Fibroblast of lung (primary cell): ENCODE data around the gene CD244. TPM values are rescaled to one million over a fixed set of nuclear protein-coding genes. Genes with fewer than 3 reads are reported as not detected.
"Not testable (repeated sequence)": the region's sequence is repeated elsewhere in the genome, so short reads cannot be mapped to it uniquely, and the experiment has no call there.

ENCODE experiments used
- DNase-seq, 2 donors: peaks; one replicate each; pipeline versions ENCODE4 v3.0.0 to v3.0.0-alpha.2; 2010; ENCODE audit warnings: low read depth in 2 of 2
- H2AFZ ChIP-seq: 2 replicates; pipeline ENCODE4 v1.5.1; 2012; ENCODE audit warnings: low read length, control low read depth, inconsistent platforms
- H3K27ac ChIP-seq: 2 replicates; pipeline ENCODE4 v1.5.1; 2011; ENCODE audit warnings: low read length, control low read depth; ENCODE audit not compliant: insufficient read depth
- H3K27me3 ChIP-seq: 2 replicates; pipeline ENCODE4 v1.5.1; 2011; ENCODE audit warnings: mild to moderate bottlenecking, low read length; ENCODE audit not compliant: control insufficient read depth, insufficient read depth
- H3K36me3 ChIP-seq: 2 replicates; pipeline ENCODE4 v1.5.1; 2011; ENCODE audit warnings: low read length; ENCODE audit not compliant: control insufficient read depth, insufficient read depth
- H3K4me1 ChIP-seq: 2 replicates; pipeline ENCODE4 v1.5.1; 2011; ENCODE audit warnings: low read length; ENCODE audit not compliant: control insufficient read depth, insufficient read depth; ENCODE audit errors: extremely low read depth
- H3K4me2 ChIP-seq: 2 replicates; pipeline ENCODE4 v1.5.1; 2011; ENCODE audit warnings: low read length, control low read depth; ENCODE audit not compliant: insufficient read depth; ENCODE audit errors: extremely low read depth
- H3K4me3 ChIP-seq, 4 experiments: fragments of 200-600 bp in 1 of 4; sonication (generic) in 1 of 4; replicated peaks in 1 of 4; 2 replicates each; pipeline ENCODE4 v1.5.1; 2011 to 2016; ENCODE audit warnings: low read length in 4 of 4, low read depth in 3 of 4, mild to moderate bottlenecking in 3 of 4, control low read depth in 2 of 4, inconsistent platforms in 1 of 4, mixed read lengths in 1 of 4; ENCODE audit not compliant: insufficient read depth in 1 of 4; ENCODE audit errors: control extremely low read depth in 1 of 4
- H3K79me2 ChIP-seq: 2 replicates; pipeline ENCODE4 v1.5.1; 2012; ENCODE audit warnings: mild to moderate bottlenecking, low read length, inconsistent platforms; ENCODE audit not compliant: control insufficient read depth, insufficient read depth
- H3K9ac ChIP-seq: 2 replicates; pipeline ENCODE4 v1.5.1; 2011; ENCODE audit warnings: mild to moderate bottlenecking, low read length, control low read depth; ENCODE audit not compliant: insufficient read depth
- H3K9me3 ChIP-seq: 2 replicates; pipeline ENCODE4 v1.5.1; 2012; ENCODE audit warnings: low read depth, low read length; ENCODE audit not compliant: control insufficient read depth, insufficient read depth
- H4K20me1 ChIP-seq: 2 replicates; pipeline ENCODE4 v1.5.1; 2011; ENCODE audit warnings: low read length; ENCODE audit not compliant: control insufficient read depth, insufficient read depth; ENCODE audit errors: extremely low read depth
- CTCF ChIP-seq, 2 donors: IDR thresholded peaks in 1 of 2; conservative IDR thresholded peaks in 1 of 2; 1 replicate in 1 of 2; 2 replicates in 1 of 2; pipeline ENCODE4 v1.5.1; 2011 to 2012; ENCODE audit warnings: low read length in 2 of 2, control low read depth in 1 of 2, inconsistent platforms in 1 of 2, low read depth in 1 of 2, mild to moderate bottlenecking in 1 of 2
- EZH2 ChIP-seq: IDR thresholded peaks from 2 replicates; pipeline ENCODE4 v1.5.1; 2012; ENCODE audit warnings: low read length, control low read depth, mild to moderate bottlenecking; ENCODE audit errors: missing control alignments
- polyA plus RNA-seq, 2 donors: library from polyadenylated mRNA; depleted of rRNA in 1 of 2; stranded (reverse) in 1 of 2; unstranded in 1 of 2; fragments of >200 nt; gene quantifications; 2 replicates each; pipeline ENCODE4 v1.2.1, GENCODE V29; 2011 to 2012; ENCODE audit warnings: missing spikeins in 1 of 2
- total RNA-seq: library from RNA; depleted of rRNA; stranded (reverse); fragments of >200 nt; gene quantifications from 2 replicates; pipeline ENCODE4 v1.2.1, GENCODE V29; 2014

Gene CD244
- total and polyA plus RNA-seq, 2 donors (not counting 1 experiment from before 2014, with no cell fraction given), result not detected

GRCh38 chr1:160874935-160875334 is 12.2 kb upstream of the CD244 start:
- H3K27me3 ChIP-seq, result no peaks in the 10 kb centered on the region
- H4K20me1 ChIP-seq, result no peaks in the 10 kb centered on the region
- H3K4me2 ChIP-seq, result no peak overlapping the region
- no peak overlapping the region for H3K27ac ChIP-seq
- no peaks in the 10 kb centered on the region for H3K36me3 ChIP-seq
- no peaks in the 10 kb centered on the region for H3K79me2 ChIP-seq
- H2AFZ ChIP-seq, result no peak overlapping the region
- no peak overlapping the region for H3K9ac ChIP-seq
- no peaks in the 10 kb centered on the region for H3K9me3 ChIP-seq
- TF ChIP-seq CTCF (conservative IDR thresholded peaks at IDR 0.05 in 1 of 2, IDR thresholded peaks at IDR 0.05 in 1 of 2; ENCODE audit: low read depth in 1 of 2, low read length in 2 of 2) (no peak), EZH2 (no peak)
- no peak for DNase-seq
- H3K4me3 ChIP-seq, result no peak overlapping the region
- no peaks in the 10 kb centered on the region for H3K4me1 ChIP-seq

- Histone ChIP-seq H3K27me3 (no peaks in the 10 kb centered on the region), H2AFZ (no peak overlapping the region), H3K4me3 (no peak overlapping the region), H3K4me1 (no peaks in the 10 kb centered on the region), H3K4me2 (no peak overlapping the region), H3K9me3 (no peaks in the 10 kb centered on the region), H3K9ac (no peak overlapping the region), H3K79me2 (no peaks in the 10 kb centered on the region), H4K20me1 (no peaks in the 10 kb centered on the region), H3K36me3 (no peaks in the 10 kb centered on the region), H3K27ac (no peak overlapping the region)
- TF ChIP-seq EZH2 (no peak), CTCF (conservative IDR thresholded peaks at IDR 0.05 in 1 of 2, IDR thresholded peaks at IDR 0.05 in 1 of 2; ENCODE audit: low read depth in 1 of 2, low read length in 2 of 2) (no peak)
- no peak for DNase-seq
Observed at GRCh38 chr1:160868141-160868540, 5.5 kb upstream of the CD244 start.

GRCh38 chr1:160867651-160868050 is 5.0 kb upstream of the CD244 start:
- not testable (repeated sequence) for H3K79me2 ChIP-seq, H2AFZ ChIP-seq, H3K36me3 ChIP-seq, H3K4me2 ChIP-seq, DNase-seq, H3K27me3 ChIP-seq, H4K20me1 ChIP-seq, H3K9ac ChIP-seq, H3K4me3 ChIP-seq, H3K9me3 ChIP-seq, H3K4me1 ChIP-seq, H3K27ac ChIP-seq
